ENCODE data around the gene MTF2. TPM values are rescaled to one million over a fixed set of nuclear protein-coding genes. Genes with fewer than 3 reads are reported as not detected.

Gene MTF2
- total RNA-seq, 1 donor from 2014 or later: 94.7 TPM

Other genes starting within 250 kb of the MTF2 start
- gene RPL5, start 247.2 kb upstream of the MTF2 start, total RNA-seq: 1,360 TPM
- gene DIPK1A, start 117.8 kb upstream of the MTF2 start, total RNA-seq: 26.5 TPM
- 44.0 TPM for gene TMED5, start 101.1 kb downstream of the MTF2 start, total RNA-seq
- gene CCDC18, start 101.4 kb downstream of the MTF2 start, total RNA-seq: 8.6 TPM

Data from occipital lobe (tissue), 1 donor.